K562 (cell line): ENCODE data around the gene NRROS. TPM values are rescaled to one million over a fixed set of nuclear protein-coding genes. Genes with fewer than 3 reads are reported as not detected.

ENCODE experiments used
- ESRRA ChIP-seq: fragments of 450-650 bp; IDR thresholded peaks from 2 replicates; pipeline ENCODE4 v1.6.1; 2014; ENCODE audit warnings: low read depth, mild to moderate bottlenecking, moderate library complexity, borderline replicate concordance
- FOXK1 ChIP-seq: sonication (generic); formaldehyde crosslinking; IDR thresholded peaks from 2 replicates; pipeline ENCODE4 v1.8.0; 2022; ENCODE audit warnings: missing genetic modification reagents, mild to moderate bottlenecking, borderline replicate concordance
- GABPB1 ChIP-seq: sonication (generic); formaldehyde crosslinking; IDR thresholded peaks from 2 replicates; pipeline ENCODE4 v1.8.0; 2022; ENCODE audit warnings: mild to moderate bottlenecking, missing genetic modification reagents
- GTF2A2 ChIP-seq: IDR thresholded peaks from 2 replicates; pipeline ENCODE4 v1.6.1; 2016; ENCODE audit warnings: mild to moderate bottlenecking, missing genetic modification characterization, missing compliant biosample characterization
- HMG20A ChIP-seq: fragments of 450-650 bp; formaldehyde crosslinking; conservative IDR thresholded peaks from 2 replicates; pipeline ENCODE4 v1.4.0; 2020; ENCODE audit warnings: mild to moderate bottlenecking, mixed read lengths
- JUND ChIP-seq, 2 experiments: IDR thresholded peaks; 2 replicates in 1 of 2; 3 replicates in 1 of 2; pipeline ENCODE4 v1.6.1; 2011; ENCODE audit warnings: borderline replicate concordance in 2 of 2, low read depth in 2 of 2, low read length in 2 of 2, improper control_type of control experiment in 1 of 2, missing biosample characterization in 1 of 2, missing genetic modification characterization in 1 of 2, missing genetic modification reagents in 1 of 2
- KHSRP ChIP-seq: fragments of 450-650 bp; IDR thresholded peaks from 2 replicates; pipeline ENCODE4 v1.6.1; 2017
- POLR2G ChIP-seq: fragments of 200-400 bp; formaldehyde crosslinking; IDR thresholded peaks from 2 replicates; pipeline ENCODE4 v1.6.1; 2017; ENCODE audit warnings: low read depth, mild to moderate bottlenecking, antibody characterized with exemption, low read length, moderate library complexity
- POLR3G ChIP-seq: IDR thresholded peaks from 2 replicates; pipeline ENCODE4 v1.6.1; 2011; ENCODE audit not compliant: insufficient read length, insufficient replicate concordance; ENCODE audit errors: extremely low read depth
- RCOR1 ChIP-seq, 2 experiments: IDR thresholded peaks; 2 replicates each; pipeline ENCODE4 v1.6.1; 2012; ENCODE audit warnings: low read depth in 2 of 2, low read length in 2 of 2, borderline replicate concordance in 1 of 2, improper control_type of control experiment in 1 of 2
- SNRNP70 ChIP-seq: fragments of 200-400 bp; formaldehyde crosslinking; optimal IDR thresholded peaks from 2 replicates; pipeline ENCODE3; 2017; ENCODE audit warnings: low read depth, low read length
- SOX6 ChIP-seq: fragments of 450-650 bp; IDR thresholded peaks from 2 replicates; pipeline ENCODE4 v1.6.1; 2014; ENCODE audit warnings: mild to moderate bottlenecking
- TAF7 ChIP-seq: fragments of 450-650 bp; IDR thresholded peaks from 2 replicates; pipeline ENCODE4 v1.6.1; 2016; ENCODE audit warnings: missing genetic modification characterization, missing compliant biosample characterization
- TARDBP ChIP-seq: fragments of 450-650 bp; IDR thresholded peaks from 2 replicates; pipeline ENCODE4 v1.6.1; 2016
- TGIF2 ChIP-seq: sonication (generic); formaldehyde crosslinking; IDR thresholded peaks from 2 replicates; pipeline ENCODE4 v1.8.1; 2022; ENCODE audit warnings: mild to moderate bottlenecking, missing genetic modification reagents, moderate library complexity
- ZNF436 ChIP-seq: fragments of 250-450, 450-650 bp; sonication (Bioruptor Pico); formaldehyde crosslinking; IDR thresholded peaks from 2 replicates; pipeline ENCODE4 v1.7.0; 2020; ENCODE audit warnings: mild to moderate bottlenecking
- ZNF695 ChIP-seq: fragments of 450-650 bp; formaldehyde crosslinking; IDR thresholded peaks from 2 replicates; pipeline ENCODE4 v1.4.0; 2020; ENCODE audit warnings: mild to moderate bottlenecking, moderate library complexity
- ZSCAN29 ChIP-seq: fragments of 450-650 bp; IDR thresholded peaks from 2 replicates; pipeline ENCODE4 v1.6.1; 2017
- polyA plus RNA-seq, 8 experiments: library from polyadenylated mRNA; depleted of rRNA in 4 of 8; stranded (reverse) in 5 of 8; unstranded in 3 of 8; fragments of >200 nt; fragmentation: Nextera tagmentation in 2 of 8; fragmentation: Illumina TruSeq in 1 of 8; extraction: Ambion mirVana in 2 of 8; extraction: Trizol in 1 of 8; gene quantifications; 2 replicates each; pipeline versions ENCODE4 v1.2.1 to v1.2.3, GENCODE V29; 2011 to 2014; ENCODE audit warnings: inconsistent platforms in 1 of 8, missing spikeins in 1 of 8
- total RNA-seq, 7 experiments: library from RNA; depleted of rRNA in 6 of 7; stranded (reverse); fragments of >200 nt in 6 of 7; fragmentation: Illumina TruSeq in 2 of 7; extraction: Trizol in 2 of 7; gene quantifications; 2 replicates each; pipeline versions ENCODE4 v1.2.1 to v1.2.3, GENCODE V29; 2011 to 2021; ENCODE audit warnings: low replicate concordance in 1 of 7
- TF ChIP-seq, protein P1 (sequence below): IDR thresholded peaks from 2 replicates; pipeline ENCODE4 v1.6.1; 2014; ENCODE audit warnings: antibody characterized with exemption
- TF ChIP-seq, protein P2 (sequence below): sonication (generic); formaldehyde crosslinking; IDR thresholded peaks from 2 replicates; pipeline ENCODE4 v1.8.0; 2022; ENCODE audit warnings: missing genetic modification reagents, mild to moderate bottlenecking, moderate library complexity, borderline replicate concordance
- TF ChIP-seq, protein P3 (sequence below): fragments of 450-650 bp; formaldehyde crosslinking; IDR thresholded peaks from 2 replicates; pipeline ENCODE4 v1.4.0; 2020; ENCODE audit warnings: mild to moderate bottlenecking
- TF ChIP-seq, protein P4 (sequence below): fragments of 150-350 bp; conservative IDR thresholded peaks from 2 replicates; pipeline ENCODE4 v1.6.1; 2014; ENCODE audit warnings: low read length
- TF ChIP-seq, protein P5 (sequence below), 2 experiments: fragments of 450-650 bp; IDR thresholded peaks; 2 replicates each; pipeline ENCODE4 v1.6.1; 2016

The NRROS gene
- total and polyA plus RNA-seq, 9 of the 15 experiments (the other 6 are each of a cell fraction or from before 2014, with no cell fraction given): 0.34 to 13.8 (median 3.8) TPM

DNA sequence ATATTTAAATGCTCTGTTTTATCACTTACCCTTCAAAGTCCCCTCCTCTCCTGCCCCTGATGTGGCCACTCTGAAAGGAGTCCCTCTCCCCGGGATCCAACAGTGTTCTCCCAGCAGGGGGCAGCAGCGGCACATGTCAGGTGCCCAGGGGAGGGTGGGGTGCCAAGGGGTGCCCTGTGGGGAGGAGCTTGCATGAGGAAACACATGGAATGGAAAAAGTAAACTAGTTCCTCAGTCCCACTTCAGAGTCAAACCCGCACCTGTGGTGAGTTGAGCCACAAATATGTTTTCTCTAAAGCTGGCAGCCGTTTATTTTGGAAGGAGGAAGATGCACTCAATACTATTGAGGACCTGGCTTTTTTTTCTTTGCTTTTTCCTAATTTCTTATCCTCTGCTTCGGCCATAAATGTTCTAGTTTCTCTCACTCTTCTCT, 30.1 kb upstream of the NRROS start (continued):
- TF ChIP-seq FOXK1 (no peak), POLR2G (no peak), JUND (IDR thresholded peaks at IDR 0.05; ENCODE audit: borderline replicate concordance, low read depth, low read length) (peak; percentile 22; the same call in 1 of the 2 replicates), JUND (tag; IDR thresholded peaks at IDR 0.05; ENCODE audit: borderline replicate concordance, low read depth, low read length) (no peak), ZNF436 (CRISPR knock-in tag) (no peak), TGIF2 (CRISPR knock-in tag) (no peak), GABPB1 (CRISPR knock-in tag) (peak; percentile 50; the same call in 1 of the 2 replicates), HMG20A (CRISPR knock-in tag) (no peak), POLR3G (no peak), ZSCAN29 (no peak), ESRRA (no peak), RCOR1 (IDR thresholded peaks at IDR 0.05; ENCODE audit: borderline replicate concordance in 1 of 2, low read depth in 2 of 2, low read length in 2 of 2) (peak in 1 of 2 experiments; percentile 22; a peak in 1 of 4 replicates), ZNF695 (CRISPR knock-in tag) (no peak), SOX6 (no peak), SNRNP70 (no peak), TARDBP (no peak), KHSRP (no peak), GTF2A2 (tag) (no peak), TAF7 (tag) (no peak)
- TF ChIP-seq, protein P1, sequence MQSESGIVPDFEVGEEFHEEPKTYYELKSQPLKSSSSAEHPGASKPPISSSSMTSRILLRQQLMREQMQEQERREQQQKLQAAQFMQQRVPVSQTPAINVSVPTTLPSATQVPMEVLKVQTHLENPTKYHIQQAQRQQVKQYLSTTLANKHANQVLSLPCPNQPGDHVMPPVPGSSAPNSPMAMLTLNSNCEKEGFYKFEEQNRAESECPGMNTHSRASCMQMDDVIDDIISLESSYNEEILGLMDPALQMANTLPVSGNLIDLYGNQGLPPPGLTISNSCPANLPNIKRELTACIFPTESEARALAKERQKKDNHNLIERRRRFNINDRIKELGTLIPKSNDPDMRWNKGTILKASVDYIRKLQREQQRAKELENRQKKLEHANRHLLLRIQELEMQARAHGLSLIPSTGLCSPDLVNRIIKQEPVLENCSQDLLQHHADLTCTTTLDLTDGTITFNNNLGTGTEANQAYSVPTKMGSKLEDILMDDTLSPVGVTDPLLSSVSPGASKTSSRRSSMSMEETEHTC: no peak
- TF ChIP-seq, protein P2, sequence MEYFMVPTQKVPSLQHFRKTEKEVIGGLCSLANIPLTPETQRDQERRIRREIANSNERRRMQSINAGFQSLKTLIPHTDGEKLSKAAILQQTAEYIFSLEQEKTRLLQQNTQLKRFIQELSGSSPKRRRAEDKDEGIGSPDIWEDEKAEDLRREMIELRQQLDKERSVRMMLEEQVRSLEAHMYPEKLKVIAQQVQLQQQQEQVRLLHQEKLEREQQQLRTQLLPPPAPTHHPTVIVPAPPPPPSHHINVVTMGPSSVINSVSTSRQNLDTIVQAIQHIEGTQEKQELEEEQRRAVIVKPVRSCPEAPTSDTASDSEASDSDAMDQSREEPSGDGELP (CRISPR knock-in tag): peak; percentile 54; the same call in 1 of the 2 replicates
- TF ChIP-seq, protein P3, sequence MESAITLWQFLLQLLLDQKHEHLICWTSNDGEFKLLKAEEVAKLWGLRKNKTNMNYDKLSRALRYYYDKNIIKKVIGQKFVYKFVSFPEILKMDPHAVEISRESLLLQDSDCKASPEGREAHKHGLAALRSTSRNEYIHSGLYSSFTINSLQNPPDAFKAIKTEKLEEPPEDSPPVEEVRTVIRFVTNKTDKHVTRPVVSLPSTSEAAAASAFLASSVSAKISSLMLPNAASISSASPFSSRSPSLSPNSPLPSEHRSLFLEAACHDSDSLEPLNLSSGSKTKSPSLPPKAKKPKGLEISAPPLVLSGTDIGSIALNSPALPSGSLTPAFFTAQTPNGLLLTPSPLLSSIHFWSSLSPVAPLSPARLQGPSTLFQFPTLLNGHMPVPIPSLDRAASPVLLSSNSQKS (CRISPR knock-in tag): no peak
- TF ChIP-seq, protein P4, sequence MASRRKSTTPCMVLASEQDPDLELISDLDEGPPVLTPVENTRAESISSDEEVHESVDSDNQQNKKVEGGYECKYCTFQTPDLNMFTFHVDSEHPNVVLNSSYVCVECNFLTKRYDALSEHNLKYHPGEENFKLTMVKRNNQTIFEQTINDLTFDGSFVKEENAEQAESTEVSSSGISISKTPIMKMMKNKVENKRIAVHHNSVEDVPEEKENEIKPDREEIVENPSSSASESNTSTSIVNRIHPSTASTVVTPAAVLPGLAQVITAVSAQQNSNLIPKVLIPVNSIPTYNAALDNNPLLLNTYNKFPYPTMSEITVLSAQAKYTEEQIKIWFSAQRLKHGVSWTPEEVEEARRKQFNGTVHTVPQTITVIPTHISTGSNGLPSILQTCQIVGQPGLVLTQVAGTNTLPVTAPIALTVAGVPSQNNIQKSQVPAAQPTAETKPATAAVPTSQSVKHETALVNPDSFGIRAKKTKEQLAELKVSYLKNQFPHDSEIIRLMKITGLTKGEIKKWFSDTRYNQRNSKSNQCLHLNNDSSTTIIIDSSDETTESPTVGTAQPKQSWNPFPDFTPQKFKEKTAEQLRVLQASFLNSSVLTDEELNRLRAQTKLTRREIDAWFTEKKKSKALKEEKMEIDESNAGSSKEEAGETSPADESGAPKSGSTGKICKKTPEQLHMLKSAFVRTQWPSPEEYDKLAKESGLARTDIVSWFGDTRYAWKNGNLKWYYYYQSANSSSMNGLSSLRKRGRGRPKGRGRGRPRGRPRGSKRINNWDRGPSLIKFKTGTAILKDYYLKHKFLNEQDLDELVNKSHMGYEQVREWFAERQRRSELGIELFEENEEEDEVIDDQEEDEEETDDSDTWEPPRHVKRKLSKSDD: 0 out of 2 replicates have a peak, but pooled peaks have one; percentile 37
- TF ChIP-seq, protein P5, sequence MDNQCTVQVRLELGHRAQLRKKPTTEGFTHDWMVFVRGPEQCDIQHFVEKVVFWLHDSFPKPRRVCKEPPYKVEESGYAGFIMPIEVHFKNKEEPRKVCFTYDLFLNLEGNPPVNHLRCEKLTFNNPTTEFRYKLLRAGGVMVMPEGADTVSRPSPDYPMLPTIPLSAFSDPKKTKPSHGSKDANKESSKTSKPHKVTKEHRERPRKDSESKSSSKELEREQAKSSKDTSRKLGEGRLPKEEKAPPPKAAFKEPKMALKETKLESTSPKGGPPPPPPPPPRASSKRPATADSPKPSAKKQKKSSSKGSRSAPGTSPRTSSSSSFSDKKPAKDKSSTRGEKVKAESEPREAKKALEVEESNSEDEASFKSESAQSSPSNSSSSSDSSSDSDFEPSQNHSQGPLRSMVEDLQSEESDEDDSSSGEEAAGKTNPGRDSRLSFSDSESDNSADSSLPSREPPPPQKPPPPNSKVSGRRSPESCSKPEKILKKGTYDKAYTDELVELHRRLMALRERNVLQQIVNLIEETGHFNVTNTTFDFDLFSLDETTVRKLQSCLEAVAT (IDR thresholded peaks at IDR 0.05): no peak
